Kidney epithelial cell (primary cell): ENCODE measurements around the gene EIF1AD. TPM values are rescaled to one million over a fixed set of nuclear protein-coding genes. Genes with fewer than 3 reads are reported as not detected.
A peak's percentile ranks its signal among the peaks of the same experiment; 100 is the strongest.

ENCODE experiments used
- DNase-seq: peaks from one replicate; pipeline ENCODE4 v3.0.0-alpha.2; 2010; ENCODE audit warnings: low read depth
- H3K27me3 ChIP-seq: 2 replicates; pipeline ENCODE4 v1.6.0; 2011; ENCODE audit warnings: low read length; ENCODE audit not compliant: control insufficient read depth, insufficient read depth
- H3K36me3 ChIP-seq: 2 replicates; pipeline ENCODE4 v1.5.1; 2011; ENCODE audit warnings: low read length; ENCODE audit not compliant: control insufficient read depth, insufficient read depth
- H3K4me3 ChIP-seq: 2 replicates; pipeline ENCODE4 v1.5.1; 2011; ENCODE audit warnings: low read depth, mild to moderate bottlenecking, control low read depth, low read length
- CTCF ChIP-seq: IDR thresholded peaks from 2 replicates; pipeline ENCODE4 v1.5.1; 2011; ENCODE audit warnings: mild to moderate bottlenecking, moderate library complexity, low read length, control low read depth, inconsistent platforms; ENCODE audit not compliant: insufficient read depth, poor library complexity, severe bottlenecking
- total RNA-seq: library from RNA; depleted of rRNA; stranded (reverse); fragments of >200 nt; gene quantifications from 2 replicates; pipeline ENCODE4 v1.2.3, GENCODE V29; 2015

EIF1AD gene
- total RNA-seq: 33.4 and 59.0 TPM in 2 replicates

- Histone ChIP-seq H3K4me3 (peak within 1 kb of the TSS; percentile 94), H3K27me3 (no peaks in the 10 kb centered on the region), H3K36me3 (peaks cover 6% of the 10 kb centered on the region)
- peak; percentile 79 for DNase-seq
- TF ChIP-seq CTCF: no peak
These were observed at the start of gene EIF1AD, which contains the start of gene BANF1 for GRCh38 chr11:66001942-66002647. TSS of gene EIF1AD (minus strand) at chr11:66002157. CDS start at chr11:66000389, 1,768 bp downstream. TSS of gene BANF1 (plus strand) at chr11:66002503. CDS start at chr11:66003251, 748 bp downstream.

GRCh38 chr11:66051371-66051765, 49.4 kb upstream of the EIF1AD start:
- peaks cover 1% of the 10 kb centered on the region for H3K36me3 ChIP-seq
- no peak for DNase-seq
- no peak for TF ChIP-seq CTCF
- peak overlapping the region; percentile 68 for H3K4me3 ChIP-seq
- no peaks in the 10 kb centered on the region for H3K27me3 ChIP-seq

GRCh38 chr11:66050581-66051231, 48.7 kb upstream of the EIF1AD start:
- no peak overlapping the region for H3K4me3 ChIP-seq
- H3K36me3 ChIP-seq: peaks cover 1% of the 10 kb centered on the region
- no peak for TF ChIP-seq CTCF
- H3K27me3 ChIP-seq: no peaks in the 10 kb centered on the region
- no peak for DNase-seq

- no peak for DNase-seq
- H3K36me3 ChIP-seq: no peaks in the 10 kb centered on the region
- peak within 1 kb of the TSS; percentile 33 for H3K4me3 ChIP-seq
- H3K27me3 ChIP-seq: no peaks in the 10 kb centered on the region
- no peak for TF ChIP-seq CTCF
These were observed 46.8 kb upstream of the EIF1AD start, which contains the start of gene GAL3ST3 for GRCh38 chr11:66048547-66049323. TSS of gene GAL3ST3 (minus strand) at chr11:66049161. CDS start at chr11:66045415, 3,746 bp downstream.

- Histone ChIP-seq H3K4me3 (no peak overlapping the region), H3K36me3 (no peaks in the 10 kb centered on the region), H3K27me3 (no peaks in the 10 kb centered on the region)
- TF ChIP-seq CTCF: no peak
- DNase-seq: no peak
These were observed 45.8 kb upstream of the EIF1AD start for GRCh38 chr11:66047541-66048365.
